Prostate gland (tissue), 2 donors: ENCODE measurements around the gene COL15A1. TPM values are rescaled to one million over a fixed set of nuclear protein-coding genes. Genes with fewer than 3 reads are reported as not detected.

Experiments
- DNase-seq: peaks from one replicate; pipeline ENCODE4 v3.0.0-alpha.2; 2019; ENCODE audit warnings: low spot score
- H3K27ac ChIP-seq, 2 donors: fragments of 200-600 bp; sonication (generic); 2 replicates each; pipeline ENCODE4 v1.5.1; 2017 to 2019
- H3K27me3 ChIP-seq: fragments of 200-600 bp; sonication (generic); replicated peaks from 2 replicates; pipeline ENCODE4 v1.5.1; 2019; ENCODE audit not compliant: insufficient read depth
- H3K36me3 ChIP-seq, 2 donors: fragments of 200-600 bp; sonication (generic); 1 replicate in 1 of 2; 2 replicates in 1 of 2; pipeline versions ENCODE4 v1.5.1 to v1.8.1; 2017 to 2019
- H3K4me1 ChIP-seq: fragments of 200-600 bp; sonication (generic); replicated peaks from 2 replicates; pipeline ENCODE4 v1.5.1; 2019
- H3K4me3 ChIP-seq, 2 donors: fragments of 200-600 bp; sonication (generic); 2 replicates each; pipeline ENCODE4 v1.5.1; 2017 to 2019
- H3K9me3 ChIP-seq: fragments of 200-600 bp; sonication (generic); 2 replicates; pipeline ENCODE4 v1.5.1; 2017
- POLR2A ChIP-seq: fragments of 450-650 bp; IDR thresholded peaks from one replicate; pipeline ENCODE4 v1.6.1; 2016; ENCODE audit warnings: antibody characterized with exemption, mild to moderate bottlenecking
- POLR2AphosphoS5 ChIP-seq: sonication (generic); formaldehyde crosslinking; IDR thresholded peaks from one replicate; pipeline ENCODE4 v1.6.1; 2017; ENCODE audit warnings: antibody characterized with exemption
- WGBS: methylation state at CpG from one replicate; pipeline ENCODE4 v1.1.5; 2018; 5-methylcytosine and 5-hydroxymethylcytosine counted together
- intact Hi-C: fragments of 100-400 bp; cut with DNase I; formaldehyde crosslinking; loops from one replicate; pipeline ENCODE4 v1.14.2; 2022
- total RNA-seq, 2 donors: library from RNA; depleted of rRNA; stranded (reverse); fragments of >200 nt; gene quantifications; one replicate each; pipeline ENCODE4 v1.1.0, GENCODE V29; 2016
- TF ChIP-seq, protein P1 (sequence below), 4 experiments: fragments of 200-600 bp in 2 of 4; fragments of 450-650 bp in 2 of 4; sonication (generic) in 2 of 4; IDR thresholded peaks; 1 replicate in 3 of 4; 2 replicates in 1 of 4; pipeline ENCODE4 v1.5.1; 2016 to 2019; ENCODE audit warnings: antibody characterized with exemption in 4 of 4, mild to moderate bottlenecking in 2 of 4, moderate library complexity in 2 of 4

COL15A1 gene
- total RNA-seq, 2 donors from 2014 or later, result 10.3 to 79.9 TPM

GRCh38 chr9:99050924-99051323, 107.2 kb downstream of the COL15A1 start:
- Histone ChIP-seq H3K9me3 (no peaks in the 10 kb centered on the region), H3K36me3 (no peaks in the 10 kb centered on the region)
- intact Hi-C loops, result no loop called here

GRCh38 chr9:99051406-99051805, 107.7 kb downstream of the COL15A1 start:
- WGBS, result 47% methylated on average over 3 of the region's 3 CpGs
- no peak overlapping the region for H3K27ac ChIP-seq
- DNase-seq, result no peak
- intact Hi-C loops, result no loop called here
- H3K4me3 ChIP-seq, result no peak overlapping the region
- H3K4me1 ChIP-seq, result no peaks in the 10 kb centered on the region
- no peaks in the 10 kb centered on the region for H3K9me3 ChIP-seq
- no peaks in the 10 kb centered on the region for H3K27me3 ChIP-seq
- no peaks in the 10 kb centered on the region for H3K36me3 ChIP-seq
- no peak for TF ChIP-seq POLR2AphosphoS5
- no peak for TF ChIP-seq POLR2A
- TF ChIP-seq, protein P1, sequence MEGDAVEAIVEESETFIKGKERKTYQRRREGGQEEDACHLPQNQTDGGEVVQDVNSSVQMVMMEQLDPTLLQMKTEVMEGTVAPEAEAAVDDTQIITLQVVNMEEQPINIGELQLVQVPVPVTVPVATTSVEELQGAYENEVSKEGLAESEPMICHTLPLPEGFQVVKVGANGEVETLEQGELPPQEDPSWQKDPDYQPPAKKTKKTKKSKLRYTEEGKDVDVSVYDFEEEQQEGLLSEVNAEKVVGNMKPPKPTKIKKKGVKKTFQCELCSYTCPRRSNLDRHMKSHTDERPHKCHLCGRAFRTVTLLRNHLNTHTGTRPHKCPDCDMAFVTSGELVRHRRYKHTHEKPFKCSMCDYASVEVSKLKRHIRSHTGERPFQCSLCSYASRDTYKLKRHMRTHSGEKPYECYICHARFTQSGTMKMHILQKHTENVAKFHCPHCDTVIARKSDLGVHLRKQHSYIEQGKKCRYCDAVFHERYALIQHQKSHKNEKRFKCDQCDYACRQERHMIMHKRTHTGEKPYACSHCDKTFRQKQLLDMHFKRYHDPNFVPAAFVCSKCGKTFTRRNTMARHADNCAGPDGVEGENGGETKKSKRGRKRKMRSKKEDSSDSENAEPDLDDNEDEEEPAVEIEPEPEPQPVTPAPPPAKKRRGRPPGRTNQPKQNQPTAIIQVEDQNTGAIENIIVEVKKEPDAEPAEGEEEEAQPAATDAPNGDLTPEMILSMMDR (IDR thresholded peaks at IDR 0.05), result no peak

More at GRCh38 chr9:99050924-99051323, 107.2 kb downstream of the COL15A1 start:
- TF ChIP-seq, protein P1 (IDR thresholded peaks at IDR 0.05), result no peak
- TF ChIP-seq POLR2AphosphoS5, result no peak
- TF ChIP-seq POLR2A, result no peak
- Histone ChIP-seq H3K27me3 (no peaks in the 10 kb centered on the region), H3K27ac (no peak overlapping the region), H3K4me3 (no peak overlapping the region), H3K4me1 (no peaks in the 10 kb centered on the region)
- 86% methylated on average over 4 of the region's 4 CpGs for WGBS
- no peak for DNase-seq

DNA sequence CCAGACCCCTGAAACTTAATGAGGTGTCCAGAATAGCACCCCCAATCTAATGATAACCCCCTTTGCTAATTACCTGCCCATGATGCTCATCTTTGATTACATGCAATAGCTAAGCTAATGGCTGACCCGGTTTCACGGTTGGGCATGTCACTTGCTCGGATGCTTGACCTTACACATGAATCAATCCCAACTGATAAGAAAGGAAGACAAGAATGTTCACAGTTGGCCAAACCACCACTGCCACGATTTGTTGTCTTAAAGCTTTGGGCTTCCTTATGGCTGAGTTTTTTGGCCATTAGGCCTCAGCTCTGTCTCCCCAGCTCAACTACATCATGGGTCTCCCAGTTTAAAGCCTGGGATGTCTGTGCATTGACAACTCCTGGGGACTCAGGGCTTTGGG, 108.1 kb downstream of the COL15A1 start:
- Histone ChIP-seq H3K4me3 (no peak overlapping the region), H3K27ac (no peak overlapping the region), H3K4me1 (no peaks in the 10 kb centered on the region), H3K27me3 (no peaks in the 10 kb centered on the region), H3K9me3 (no peaks in the 10 kb centered on the region), H3K36me3 (no peaks in the 10 kb centered on the region)
- WGBS, result 85% methylated on average over 4 of the region's 4 CpGs
- no peak for DNase-seq
- intact Hi-C loops, result no loop called here
- TF ChIP-seq POLR2A (no peak), POLR2AphosphoS5 (no peak)
- TF ChIP-seq, protein P1 (IDR thresholded peaks at IDR 0.05), result no peak

DNA sequence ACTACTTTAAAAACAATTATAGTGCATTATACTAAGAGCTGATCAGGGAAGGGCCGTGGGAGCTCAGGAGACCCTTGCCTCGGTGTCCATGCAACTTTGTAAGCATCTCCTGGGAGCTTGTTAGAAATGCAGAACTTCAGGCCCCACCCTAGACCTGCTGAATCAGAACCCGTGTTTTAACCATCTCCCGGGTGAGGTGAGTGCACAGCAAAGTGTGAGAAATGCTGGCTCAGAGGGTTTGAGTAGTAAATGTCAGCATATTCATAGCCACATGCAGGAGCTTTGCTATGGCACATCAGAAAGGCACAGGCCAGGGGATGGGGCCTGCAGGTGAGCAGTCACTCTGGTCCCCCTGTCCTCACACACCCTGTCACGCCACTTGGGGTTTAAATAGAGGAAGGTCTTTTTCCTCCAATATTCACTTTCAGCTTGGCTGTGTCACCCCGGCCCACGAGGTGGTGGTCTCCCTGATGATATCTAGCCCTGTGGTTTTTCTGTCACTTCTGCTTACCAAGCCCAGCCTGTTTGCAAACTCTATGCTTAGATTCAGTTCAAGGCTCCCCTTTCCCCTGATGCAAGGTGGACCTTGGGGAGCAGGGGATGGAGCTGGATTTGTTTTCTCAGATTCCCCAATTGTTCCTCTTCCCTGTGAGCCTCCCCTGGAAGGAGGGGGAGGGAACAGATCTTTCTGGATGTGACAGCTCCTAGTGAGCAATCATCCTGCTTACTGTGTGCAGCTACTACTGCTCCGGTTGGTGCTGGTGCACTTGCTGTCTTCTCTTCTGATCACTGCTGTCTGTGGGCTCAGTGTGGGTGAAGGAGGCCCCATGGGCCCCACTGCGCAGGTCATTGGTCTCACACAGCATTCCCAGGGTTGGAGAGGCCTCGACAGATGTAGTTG, 109.4 kb downstream of the COL15A1 start:
- no peaks in the 10 kb centered on the region for H3K4me1 ChIP-seq
- intact Hi-C loops, result no loop called here
- TF ChIP-seq POLR2AphosphoS5 (no peak), POLR2A (no peak)
- TF ChIP-seq, protein P1 (IDR thresholded peaks at IDR 0.05), result no peak
- H3K27me3 ChIP-seq, result no peaks in the 10 kb centered on the region
- H3K27ac ChIP-seq, result no peak overlapping the region
- H3K36me3 ChIP-seq, result no peaks in the 10 kb centered on the region
- 80% methylated on average over 10 of the region's 10 CpGs for WGBS
- no peak overlapping the region for H3K4me3 ChIP-seq
- DNase-seq, result no peak
- no peaks in the 10 kb centered on the region for H3K9me3 ChIP-seq

DNA sequence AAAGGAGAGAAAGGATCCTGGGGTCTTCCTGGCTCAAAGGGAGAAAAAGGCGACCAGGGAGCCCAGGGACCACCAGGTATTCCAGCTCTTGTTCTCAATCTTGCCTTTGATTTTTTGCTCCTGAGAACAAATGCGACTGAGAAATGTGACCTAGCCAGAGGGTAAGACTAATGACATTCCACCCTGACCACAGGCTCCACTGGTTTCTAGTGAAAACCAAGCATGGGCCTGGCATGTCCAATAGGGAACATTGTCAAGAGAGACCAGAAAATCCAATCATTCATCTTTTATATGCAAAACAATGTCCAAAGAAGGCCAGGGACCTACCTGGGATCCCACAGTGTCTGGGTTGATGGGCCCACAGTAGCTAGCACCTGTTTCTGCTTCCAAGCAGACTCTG, 110.9 kb downstream of the COL15A1 start:
- H3K27ac ChIP-seq, result no peak overlapping the region
- no peaks in the 10 kb centered on the region for H3K27me3 ChIP-seq
- TF ChIP-seq POLR2A (no peak), POLR2AphosphoS5 (no peak)
- TF ChIP-seq, protein P1 (IDR thresholded peaks at IDR 0.05), result no peak
- 92% methylated on average over 2 of the region's 2 CpGs for WGBS
- intact Hi-C loops, result no loop called here
- no peak overlapping the region for H3K4me3 ChIP-seq
- no peaks in the 10 kb centered on the region for H3K4me1 ChIP-seq
- no peaks in the 10 kb centered on the region for H3K36me3 ChIP-seq
- no peak for DNase-seq
- H3K9me3 ChIP-seq, result no peaks in the 10 kb centered on the region
